Fibroblast of pulmonary artery (primary cell): ENCODE measurements around the gene SLC9A9.

ENCODE experiments used
- DNase-seq: peaks from one replicate; pipeline ENCODE4 v3.0.0-alpha.2; 2010; ENCODE audit warnings: low read depth
- H3K4me3 ChIP-seq: replicated peaks from 2 replicates; pipeline ENCODE4 v1.5.1; 2011; ENCODE audit warnings: low read depth, mild to moderate bottlenecking, control low read depth, low read length, moderate library complexity
- CTCF ChIP-seq: IDR thresholded peaks from 2 replicates; pipeline ENCODE4 v1.5.1; 2011; ENCODE audit warnings: mild to moderate bottlenecking, control low read depth, low read length, inconsistent platforms; ENCODE audit errors: missing control alignments

SLC9A9 gene

GRCh38 chr3:143315766-143316165 is 532.5 kb downstream of the SLC9A9 start:
- TF ChIP-seq CTCF, result no peak
- no peak for DNase-seq
- no peak overlapping the region for H3K4me3 ChIP-seq

GRCh38 chr3:143314251-143315093 is 533.8 kb downstream of the SLC9A9 start:
- TF ChIP-seq CTCF, result no peak
- DNase-seq, result no peak
- H3K4me3 ChIP-seq, result no peak overlapping the region

- H3K4me3 ChIP-seq, result no peak overlapping the region
- no peak for TF ChIP-seq CTCF
- no peak for DNase-seq
Observed at GRCh38 chr3:143313893-143314188, 534.4 kb downstream of the SLC9A9 start.

- TF ChIP-seq CTCF, result no peak
- DNase-seq, result no peak
Observed at GRCh38 chr3:143313025-143313892, 535.0 kb downstream of the SLC9A9 start.

GRCh38 chr3:143311096-143311495 is 537.2 kb downstream of the SLC9A9 start:
- no peak for DNase-seq
- TF ChIP-seq CTCF, result no peak
- H3K4me3 ChIP-seq, result no peak overlapping the region

More at GRCh38 chr3:143313025-143313892, 535.0 kb downstream of the SLC9A9 start:
- no peak overlapping the region for H3K4me3 ChIP-seq

GRCh38 chr3:143309705-143310104 is 538.6 kb downstream of the SLC9A9 start:
- DNase-seq, result no peak
- TF ChIP-seq CTCF, result no peak
- no peak overlapping the region for H3K4me3 ChIP-seq
